Fibroblast of skin of abdomen (primary cell): ENCODE measurements around the gene TRIM50.
"Not testable (repeated sequence)": the region's sequence is repeated elsewhere in the genome, so short reads cannot be mapped to it uniquely, and the experiment has no call there.

Source experiments
- DNase-seq: peaks from one replicate; pipeline ENCODE4 v3.0.0-alpha.2; 2013

The TRIM50 gene

DNA sequence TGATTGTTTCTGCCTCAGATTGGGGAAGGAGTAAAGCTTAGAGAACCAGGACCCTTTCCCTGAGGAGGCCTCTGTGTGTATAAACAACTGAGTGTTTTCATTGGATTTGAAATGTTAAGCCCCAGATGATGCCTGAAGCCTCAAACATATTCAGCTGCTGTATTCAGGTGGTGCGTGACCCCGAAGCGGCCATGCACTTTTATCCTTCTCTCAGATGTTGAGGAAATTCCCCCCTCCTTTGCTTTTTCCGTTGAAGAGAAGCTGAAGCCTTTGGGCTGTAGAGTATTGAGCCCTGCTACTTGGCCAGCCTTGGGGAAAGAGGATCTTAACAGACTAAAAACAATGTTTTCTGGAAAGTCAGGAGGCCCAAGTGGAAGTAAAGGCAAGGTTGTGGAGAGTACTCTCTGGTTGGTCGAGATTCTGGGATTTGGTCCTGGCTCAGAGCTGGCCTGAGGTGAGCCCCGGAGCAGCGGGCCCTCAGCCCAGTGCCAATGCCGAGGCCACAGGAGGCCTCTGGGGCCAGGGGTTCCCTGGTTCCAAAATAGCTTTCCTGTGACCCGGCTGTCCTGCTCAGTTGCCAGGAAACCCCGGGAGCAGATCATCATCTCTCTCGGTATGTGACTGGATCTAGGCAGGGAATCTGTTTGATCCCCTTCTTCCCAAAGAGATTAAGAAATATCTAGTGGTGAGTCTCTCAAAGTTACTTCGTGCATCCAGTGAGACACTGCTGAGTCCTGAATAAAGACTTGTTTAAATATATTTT is 22.6 kb upstream of the TRIM50 start:
- no peak for DNase-seq

DNA sequence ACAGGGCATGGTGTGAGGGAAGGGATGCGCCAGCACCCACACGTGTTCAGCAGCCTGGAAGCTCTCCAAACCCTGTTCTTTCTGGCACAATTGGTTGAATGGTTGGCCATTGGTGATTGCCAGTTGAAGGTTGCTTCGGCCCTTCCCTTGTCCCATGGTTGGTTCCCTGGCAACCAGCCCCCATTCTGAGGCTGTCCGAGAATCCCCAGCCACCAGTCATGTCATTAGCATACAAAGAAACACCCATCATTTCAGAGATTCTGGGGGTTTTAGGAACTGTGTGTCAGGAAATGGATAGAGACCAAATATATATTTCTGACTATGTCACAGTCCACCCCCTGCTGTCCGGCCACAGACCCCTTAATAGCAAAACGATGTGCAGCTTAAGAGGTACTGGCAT is 21.9 kb upstream of the TRIM50 start:
- no peak for DNase-seq

DNA sequence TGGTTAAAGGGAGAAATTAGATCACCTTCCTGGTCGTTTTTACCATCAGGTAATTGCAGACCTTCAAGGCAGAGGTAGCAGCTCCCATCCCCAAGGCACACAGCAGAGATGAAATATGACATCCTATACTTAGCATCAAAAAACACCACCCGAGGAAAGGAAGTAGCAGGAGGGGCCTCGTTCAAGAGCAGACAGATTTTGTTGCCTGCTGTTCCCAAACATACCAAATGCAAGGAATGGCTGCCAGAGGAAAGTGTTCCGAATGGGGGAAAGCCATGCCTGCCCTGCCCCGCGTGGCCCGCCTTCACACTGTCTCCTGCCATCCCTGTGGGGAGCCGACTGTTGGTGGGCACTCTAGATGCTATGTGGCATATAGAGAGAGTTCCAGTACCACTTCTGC is 18.1 kb upstream of the TRIM50 start:
- no peak for DNase-seq

DNA sequence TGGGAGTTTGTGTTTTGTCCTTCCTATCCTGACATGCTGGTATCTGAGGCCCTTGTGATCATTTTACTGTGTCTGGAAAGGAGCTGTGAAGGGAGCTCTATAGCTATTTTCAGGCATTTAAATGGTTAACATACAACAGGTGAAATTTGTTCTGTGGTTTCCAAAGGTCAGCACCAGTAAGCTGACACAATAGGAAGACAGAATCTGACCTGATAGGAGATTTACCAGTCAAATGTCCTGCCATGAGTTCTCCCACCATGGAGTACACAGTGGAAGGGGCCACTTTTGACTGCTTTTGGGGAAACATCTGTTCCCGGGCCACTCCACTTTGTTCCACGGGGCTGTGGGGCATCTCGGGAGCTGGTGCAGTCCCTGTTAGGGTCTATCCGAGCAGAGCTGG is 17.7 kb upstream of the TRIM50 start:
- DNase-seq, result no peak

DNA sequence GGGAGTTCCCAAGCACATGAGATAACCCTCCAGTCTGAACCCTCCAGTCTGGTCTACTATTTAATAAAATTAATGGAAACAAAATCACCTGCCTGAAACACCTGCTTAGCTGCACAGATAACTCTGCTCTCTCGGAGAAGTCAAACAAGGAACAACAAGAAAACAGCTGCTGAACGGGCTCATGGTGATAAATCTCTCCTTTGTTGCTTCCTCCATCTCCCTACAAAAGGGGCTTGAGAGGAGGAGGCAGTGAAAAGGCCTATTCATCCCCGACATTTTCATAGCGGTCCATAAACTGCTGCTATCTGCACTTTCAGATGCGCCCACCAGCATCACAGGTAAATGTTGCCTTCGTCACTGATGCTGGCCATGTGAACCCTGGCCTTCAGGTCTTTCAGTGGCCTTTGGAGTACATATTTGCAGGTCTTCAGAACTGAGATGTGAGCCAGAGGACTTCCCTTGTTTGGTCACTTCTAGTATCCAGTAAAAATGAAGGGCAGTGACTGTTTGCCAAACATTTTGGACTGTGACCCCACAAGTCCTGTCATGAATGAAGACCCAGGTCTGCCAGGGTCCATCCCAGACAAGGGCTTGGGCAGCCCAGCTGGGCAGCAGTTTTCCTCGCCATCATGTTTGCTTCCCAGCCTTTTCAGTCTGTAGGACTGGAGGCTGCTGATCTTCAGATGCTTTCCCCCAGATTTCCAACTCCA is 15.9 kb upstream of the TRIM50 start:
- no peak for DNase-seq

DNA sequence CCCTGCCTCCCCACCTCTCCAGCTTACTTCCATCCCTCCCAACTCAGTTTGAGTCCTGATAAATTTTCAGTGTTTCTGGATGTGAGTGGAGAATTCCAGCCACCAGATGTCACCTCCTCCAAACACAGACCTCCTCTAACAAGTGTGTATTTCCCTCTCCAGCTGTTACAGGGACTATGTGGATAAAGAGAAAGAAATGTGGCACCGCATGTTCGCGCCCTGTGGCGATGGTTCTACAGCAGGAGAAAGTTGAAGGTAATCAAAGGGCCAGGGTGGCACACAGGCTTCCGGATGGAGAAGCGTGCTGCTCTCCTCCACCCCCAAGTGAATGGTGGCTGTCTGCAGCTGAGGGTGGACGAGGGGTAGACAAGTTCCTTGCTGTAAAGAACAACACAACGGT is 14.8 kb upstream of the TRIM50 start:
- peak; percentile 59 for DNase-seq

DNA sequence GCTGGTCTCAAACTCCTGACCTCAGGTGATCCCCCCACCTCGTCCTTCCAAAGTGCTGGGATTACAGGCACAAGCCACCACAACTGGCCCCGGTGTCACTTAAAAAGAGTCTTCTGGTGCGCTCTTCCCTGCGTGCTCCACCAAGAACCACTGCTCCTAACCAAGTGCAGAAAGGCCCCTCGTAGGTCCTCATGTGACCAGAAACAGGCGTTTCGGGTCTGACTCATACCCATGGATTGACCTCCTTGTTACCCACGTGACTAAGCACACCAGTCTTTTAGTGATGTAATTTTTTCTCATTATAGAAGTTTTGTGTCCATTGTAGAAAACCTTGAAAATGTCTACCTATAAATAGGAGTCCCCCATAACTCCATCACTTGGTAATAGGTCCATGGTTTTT is 14.0 kb upstream of the TRIM50 start:
- DNase-seq, result peak; percentile 72

DNA sequence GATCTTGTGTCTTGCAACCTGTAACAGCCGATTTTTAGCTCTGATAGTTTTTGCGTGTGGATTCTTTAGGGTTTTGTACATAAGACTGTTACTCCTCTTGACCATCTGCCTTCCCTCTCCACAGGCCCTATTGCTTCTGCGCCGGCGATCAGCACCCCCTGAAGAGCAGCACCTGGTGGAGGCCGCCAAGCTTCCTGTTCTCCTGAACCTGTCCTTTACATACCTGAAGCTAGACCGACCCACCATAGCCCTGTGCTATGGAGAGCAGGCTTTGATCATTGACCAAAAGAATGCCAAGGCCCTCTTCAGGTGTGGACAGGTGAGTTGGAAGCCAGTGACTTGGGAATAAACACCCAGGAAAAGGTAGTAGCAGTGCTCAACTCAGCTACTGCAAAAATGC is 12.6 kb upstream of the TRIM50 start:
- DNase-seq, result no peak

DNA sequence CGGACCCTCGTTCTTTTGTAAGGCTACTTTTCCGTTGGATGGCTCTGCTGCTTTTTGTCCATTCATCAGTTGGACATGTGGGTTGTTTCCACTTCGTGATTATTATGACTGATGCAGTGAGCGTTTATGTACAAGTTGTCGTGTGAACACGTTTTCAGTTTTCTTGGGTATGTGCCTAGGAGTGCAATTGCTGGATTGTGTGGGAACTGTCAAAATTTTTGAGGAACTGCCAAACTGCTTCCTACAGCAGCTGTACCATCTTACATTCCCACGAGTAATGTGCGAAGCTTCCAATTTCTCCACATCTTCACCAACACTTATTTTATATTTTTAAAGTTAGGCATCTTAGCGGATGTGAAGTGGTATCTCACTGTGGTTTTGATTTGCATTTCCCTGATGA is 10.4 kb upstream of the TRIM50 start:
- no peak for DNase-seq

DNA sequence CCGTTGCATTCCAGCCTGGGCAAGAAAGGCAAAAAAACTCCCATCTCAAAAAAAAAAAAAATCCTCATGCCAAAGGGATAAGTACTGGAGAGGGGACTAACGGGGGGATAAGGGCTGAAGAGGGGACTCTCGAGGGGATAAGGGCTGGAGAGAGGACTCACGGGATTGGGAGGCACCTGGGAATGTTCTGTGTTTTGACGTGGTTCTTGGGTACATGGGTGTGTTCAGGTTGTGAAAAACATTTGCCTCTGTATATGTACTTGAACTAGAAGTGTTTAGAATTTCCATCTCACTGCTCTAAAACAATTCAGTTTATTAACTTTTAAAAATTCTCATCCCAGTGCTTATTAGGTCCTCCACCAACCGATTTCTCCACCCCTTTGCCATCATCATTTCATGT is 4.6 kb upstream of the TRIM50 start:
- no peak for DNase-seq

DNA sequence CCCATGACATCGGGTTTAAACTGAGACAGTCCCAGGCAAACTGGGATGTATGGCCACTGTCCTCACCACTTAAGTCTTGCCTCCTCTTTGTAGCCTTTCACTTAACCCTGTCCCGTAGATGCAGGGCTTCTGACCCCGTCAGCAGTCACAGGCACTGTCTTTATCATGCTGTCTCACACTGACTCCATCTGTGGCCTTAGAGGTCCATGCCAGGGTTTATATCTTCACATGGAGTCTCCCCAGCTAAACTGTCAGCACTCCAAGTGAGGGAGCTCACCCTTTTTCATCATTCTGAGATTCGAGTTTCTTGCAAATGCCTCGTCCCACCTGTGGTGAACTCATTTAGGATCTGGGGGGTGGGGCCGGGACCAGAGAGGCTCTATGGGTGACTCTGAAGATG is 2.9 kb upstream of the TRIM50 start:
- no peak for DNase-seq

DNA sequence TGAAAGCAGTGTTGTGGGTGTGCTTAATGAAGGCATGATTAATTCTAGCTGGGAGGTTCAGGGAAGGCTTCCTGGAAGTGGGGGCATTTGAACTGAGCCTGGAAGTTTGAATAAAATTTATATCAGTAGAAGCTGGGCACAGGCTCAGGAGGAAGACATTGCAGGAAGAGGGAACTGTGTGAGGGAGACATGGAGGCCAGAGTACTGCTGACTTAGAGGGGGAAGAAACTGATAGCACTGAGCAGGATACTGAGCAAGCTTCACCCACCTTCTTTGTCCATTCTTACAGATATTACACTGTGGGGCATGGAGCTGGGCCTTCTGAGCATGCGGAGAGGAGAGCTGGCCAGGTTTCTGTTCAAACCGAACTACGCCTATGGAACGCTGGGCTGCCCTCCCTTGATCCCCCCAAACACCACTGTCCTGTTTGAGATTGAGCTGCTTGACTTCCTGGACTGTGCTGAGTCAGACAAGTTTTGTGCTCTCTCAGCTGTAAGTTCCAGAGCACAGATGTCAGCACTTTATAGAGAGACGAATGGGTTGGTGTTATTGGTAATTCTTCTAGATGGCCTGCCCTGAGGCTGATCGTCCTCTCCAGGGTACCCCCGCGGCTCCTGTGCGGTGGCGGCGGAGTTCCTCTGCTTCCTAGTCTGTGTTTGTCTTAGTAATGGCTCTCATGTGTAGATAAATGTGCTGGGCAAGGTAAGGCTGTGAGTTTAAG is 2.1 kb upstream of the TRIM50 start:
- DNase-seq, result peak; percentile 37

DNA sequence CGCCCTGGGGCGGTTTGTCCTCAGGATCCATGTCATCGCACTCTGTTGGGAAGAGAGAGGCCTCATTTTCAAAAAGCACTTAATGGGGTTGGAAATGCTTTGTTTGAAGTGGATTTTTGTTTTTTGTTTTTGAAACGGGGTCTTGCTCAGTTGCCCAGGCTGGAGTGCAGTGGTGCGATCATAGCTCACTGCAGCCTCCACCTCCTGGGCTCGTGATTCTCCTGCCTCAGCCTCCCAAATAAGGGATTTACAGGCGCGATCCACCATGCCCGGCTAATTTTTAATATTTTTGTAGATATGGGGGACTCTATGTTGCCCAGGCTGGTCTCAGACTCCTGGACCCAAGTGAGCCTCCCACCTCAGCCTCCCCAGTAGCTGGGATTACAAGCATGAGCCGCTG is 814 bp upstream of the TRIM50 start:
- DNase-seq, result no peak

DNA sequence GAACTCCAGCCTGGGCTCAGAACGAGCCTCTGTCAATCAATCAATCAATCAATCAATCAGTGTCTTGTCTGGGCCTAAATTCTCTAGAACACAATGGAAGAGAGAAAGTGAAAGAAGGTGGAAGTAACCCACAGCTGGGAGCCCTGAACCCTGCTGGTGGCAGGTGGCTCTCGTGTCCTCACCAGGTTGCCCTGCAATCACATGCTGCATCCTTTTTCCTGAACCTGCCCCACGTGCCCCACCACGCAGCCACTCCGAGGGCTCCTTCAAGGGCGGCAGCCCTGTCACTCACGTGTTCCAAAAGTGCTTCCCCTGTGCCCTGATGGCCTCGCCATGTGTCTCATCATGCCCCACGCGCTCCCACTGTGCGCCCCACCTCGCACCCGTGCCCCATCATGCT is 433 bp downstream of the TRIM50 start:
- DNase-seq, result not testable (repeated sequence)

DNA sequence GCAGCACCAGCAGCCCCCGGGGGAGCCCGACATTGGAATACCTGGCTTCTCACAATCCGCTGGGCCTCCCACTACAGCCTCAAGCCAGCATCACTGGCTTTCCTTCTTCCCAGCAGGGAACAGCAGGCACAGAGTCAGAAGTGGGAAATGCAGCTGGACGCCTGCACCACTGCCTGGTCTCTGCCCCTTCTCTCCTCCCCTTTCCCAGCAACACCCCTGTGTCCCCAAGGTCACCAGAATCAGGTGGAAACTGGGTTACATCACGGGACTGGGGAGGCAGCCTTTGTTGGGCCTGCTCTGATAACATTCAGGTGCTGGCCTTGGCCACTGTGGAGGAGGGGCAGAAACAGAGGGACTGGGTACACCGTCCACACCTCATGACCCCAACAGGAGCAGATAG is 2.5 kb downstream of the TRIM50 start:
- not testable (repeated sequence) for DNase-seq

DNA sequence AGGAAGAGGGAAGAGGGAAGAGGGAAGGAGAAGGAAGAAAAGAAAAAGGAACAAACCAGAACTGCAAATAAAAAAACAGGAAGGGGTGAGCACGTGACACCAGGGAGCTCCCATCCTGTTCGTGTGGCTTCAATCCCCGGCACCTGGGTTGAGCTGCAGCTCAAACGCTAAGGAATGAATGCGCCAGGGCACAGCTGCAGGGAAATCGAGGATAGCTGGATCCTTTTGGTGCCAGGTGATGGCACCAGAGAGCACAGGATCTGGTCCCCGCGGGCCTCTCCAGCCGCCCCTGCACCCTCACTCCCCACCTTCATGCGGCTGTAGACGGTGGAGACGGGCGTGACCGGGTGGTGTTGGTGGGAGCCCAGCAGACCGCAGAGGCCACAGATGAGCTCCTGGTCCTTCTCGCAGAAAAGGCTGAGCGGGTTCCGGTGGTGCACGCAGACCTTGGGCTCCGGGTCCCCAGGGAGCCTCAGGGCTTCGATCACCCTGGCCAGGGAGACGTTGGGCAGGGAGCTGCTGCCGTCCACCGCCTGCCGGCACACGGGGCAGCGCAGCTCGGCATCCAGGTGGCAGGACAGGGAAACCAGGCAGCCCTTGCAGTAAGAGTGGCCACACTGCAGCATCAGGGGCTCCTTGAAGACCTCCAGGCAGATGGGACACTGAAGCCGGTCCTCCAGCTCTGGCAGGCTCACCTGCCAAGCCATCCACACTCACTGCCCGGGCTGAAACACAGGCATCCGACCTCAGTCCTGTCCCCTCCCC is 3.6 kb downstream of the TRIM50 start:
- peak; percentile 43 for DNase-seq

DNA sequence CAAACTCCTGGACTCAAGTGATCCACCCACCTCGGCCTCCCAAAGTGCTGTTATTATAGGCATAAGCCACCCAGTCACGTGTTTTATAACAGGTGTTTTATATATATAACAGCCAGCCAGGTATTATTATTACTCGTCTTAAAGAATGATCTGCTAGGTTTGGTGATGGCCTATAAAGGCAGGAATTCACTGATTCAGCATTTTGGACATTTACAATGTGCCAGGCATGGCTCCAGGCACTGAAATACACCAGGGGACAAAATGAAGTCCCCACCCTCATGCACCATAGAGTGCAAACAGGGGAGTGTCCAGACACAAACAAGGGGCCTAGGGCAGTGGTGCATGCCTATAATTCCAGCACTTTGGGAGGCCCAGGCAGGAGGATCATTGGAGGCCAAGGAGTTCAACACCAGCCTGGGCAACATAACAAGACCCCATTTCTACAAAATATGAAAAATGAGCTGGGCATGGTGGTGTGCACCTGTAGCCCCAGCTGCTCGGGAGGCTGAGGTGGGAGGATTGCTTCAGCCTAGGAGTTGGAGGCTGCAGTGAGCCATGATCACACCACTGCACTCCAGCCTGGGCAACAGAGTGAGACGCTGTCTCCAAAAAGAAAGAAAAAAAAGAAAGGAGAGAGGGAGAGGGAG is 4.3 kb downstream of the TRIM50 start:
- not testable (repeated sequence) for DNase-seq

DNA sequence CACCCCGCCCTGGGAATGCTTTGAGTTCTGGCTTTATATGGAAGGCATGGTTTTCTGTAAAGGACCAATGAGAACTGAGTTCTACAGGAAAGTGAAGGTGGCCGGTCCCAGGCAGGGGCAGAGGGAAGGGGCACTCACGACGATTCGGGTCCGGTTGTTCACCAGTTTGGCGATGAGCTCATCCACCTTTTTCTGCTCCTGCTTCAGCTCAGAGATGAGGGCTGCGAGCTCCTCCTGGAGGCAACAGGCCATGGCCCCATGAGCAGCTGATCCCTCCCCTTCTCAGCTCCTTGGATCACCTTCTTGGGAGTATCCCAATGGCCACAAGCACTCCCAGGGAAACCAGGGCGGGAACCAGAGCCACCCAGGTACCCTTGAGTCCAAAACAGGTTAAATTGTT is 7.9 kb downstream of the TRIM50 start:
- DNase-seq, result not testable (repeated sequence)

DNA sequence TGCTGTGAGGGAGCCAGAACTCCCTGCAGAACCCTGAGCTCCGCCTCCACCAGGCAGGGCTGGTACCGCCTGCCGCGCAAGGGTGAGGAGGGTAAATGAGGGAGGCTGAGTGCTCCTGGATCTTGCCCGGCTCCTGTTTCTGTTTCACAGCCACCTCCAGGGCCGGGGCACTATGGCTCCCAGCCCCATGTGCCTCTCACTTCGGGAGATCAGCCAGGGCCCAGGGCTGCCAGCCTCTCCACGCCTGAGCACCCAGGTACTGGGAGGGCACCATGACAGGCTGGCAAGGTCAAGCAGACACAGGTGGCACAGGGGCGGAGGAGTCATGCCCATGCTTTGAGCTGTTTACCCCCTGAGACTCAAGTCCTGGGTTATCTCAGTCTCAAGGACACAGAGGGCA is 8.3 kb downstream of the TRIM50 start:
- DNase-seq, result not testable (repeated sequence)

DNA sequence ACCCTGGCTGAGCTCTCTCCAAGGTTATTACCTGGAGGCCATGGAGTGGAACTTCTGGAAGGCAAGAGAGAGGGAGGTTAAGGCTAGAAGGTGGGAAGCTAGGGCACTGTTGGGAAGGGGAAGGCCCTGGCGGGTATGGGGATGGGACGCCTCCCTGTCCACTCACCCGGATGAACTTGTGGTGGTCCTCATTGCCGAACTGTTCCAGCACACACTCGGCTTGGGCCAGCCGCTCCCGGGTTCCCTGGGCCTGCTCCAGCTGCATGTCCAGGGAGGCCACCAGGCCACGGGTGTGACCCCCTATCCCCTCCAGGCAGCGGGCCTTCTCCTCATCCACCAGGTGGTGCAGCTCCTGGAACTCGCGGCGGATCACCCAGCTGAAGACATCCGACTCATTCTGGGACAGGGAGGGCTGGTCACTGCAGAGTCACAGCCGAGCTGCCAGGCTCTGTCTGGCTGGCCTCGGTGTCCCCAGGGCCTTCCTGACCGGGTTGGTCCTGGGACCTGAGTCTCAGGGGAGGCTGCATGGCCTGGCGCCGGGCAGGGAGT is 9.2 kb downstream of the TRIM50 start:
- not testable (repeated sequence) for DNase-seq

DNA sequence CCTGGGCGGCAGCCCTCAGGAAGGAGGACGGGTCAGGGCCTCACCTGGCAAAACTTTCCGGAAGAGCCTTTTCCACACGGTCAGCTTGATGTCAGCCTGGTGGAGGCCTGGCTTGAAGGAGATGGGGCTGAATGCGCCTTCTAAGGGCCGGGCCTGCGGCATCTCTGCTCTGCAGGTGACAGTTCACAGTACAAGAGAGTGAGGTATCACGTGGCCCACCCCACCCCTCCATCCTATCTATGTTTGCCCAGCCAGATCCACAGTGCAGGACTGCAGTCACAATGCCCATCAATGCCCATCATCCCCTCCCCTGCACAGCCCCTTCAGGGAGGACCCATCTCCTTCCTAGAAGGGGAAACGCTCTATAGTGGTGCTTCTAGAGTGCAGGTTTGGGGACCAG is 11.4 kb downstream of the TRIM50 start:
- DNase-seq, result no peak

DNA sequence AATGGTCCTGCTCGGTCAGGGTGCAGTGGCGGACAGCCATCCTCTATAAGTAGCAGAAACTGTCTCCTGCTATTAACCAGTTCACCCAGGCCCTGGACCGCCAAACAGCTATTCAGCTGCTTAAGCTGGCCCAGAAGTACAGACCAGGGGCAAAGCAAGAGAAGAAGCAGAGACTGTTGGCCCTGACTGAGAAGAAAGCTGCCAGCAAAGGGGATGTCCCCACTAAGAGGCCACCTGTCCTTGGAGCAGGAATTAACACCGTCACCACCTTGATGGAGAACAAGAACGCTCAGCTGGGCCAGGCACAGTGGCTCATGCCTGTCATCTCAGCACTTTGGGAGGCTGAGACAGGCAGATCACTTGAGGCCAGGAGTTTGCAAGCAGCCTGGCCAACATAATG is 13.6 kb downstream of the TRIM50 start:
- DNase-seq, result no peak
